Suprapubic skin (tissue), 3 donors: ENCODE results near the gene ISL2.

ENCODE experiments used
- CTCF ChIP-seq, 2 donors: fragments of 200-600 bp in 1 of 2; fragments of 450-650 bp in 1 of 2; sonication (generic) in 1 of 2; IDR thresholded peaks; one replicate each; pipeline ENCODE4 v1.5.1; 2016 to 2019; ENCODE audit warnings: antibody characterized with exemption in 2 of 2, mild to moderate bottlenecking in 1 of 2, moderate library complexity in 1 of 2
- EP300 ChIP-seq: sonication (generic); formaldehyde crosslinking; IDR thresholded peaks from one replicate; pipeline ENCODE4 v1.6.1; 2017; ENCODE audit warnings: antibody characterized with exemption
- POLR2A ChIP-seq, 2 donors: fragments of 450-650 bp; IDR thresholded peaks; one replicate each; pipeline ENCODE4 v1.6.1; 2017; ENCODE audit warnings: antibody characterized with exemption in 2 of 2, mild to moderate bottlenecking in 2 of 2, moderate library complexity in 2 of 2

- TF ChIP-seq CTCF (IDR thresholded peaks at IDR 0.05) = no peak
- no peak for TF ChIP-seq POLR2A (IDR thresholded peaks at IDR 0.05)
- no peak for TF ChIP-seq EP300
These were observed 37.6 kb upstream of the ISL2 start for GRCh38 chr15:76298986-76299385.
